ENCODE measurements around the gene ELMO1. TPM values are rescaled to one million over a fixed set of nuclear protein-coding genes. Genes with fewer than 3 reads are reported as not detected.
"Not testable (repeated sequence)": the region's sequence is repeated elsewhere in the genome, so short reads cannot be mapped to it uniquely, and the experiment has no call there.

The ELMO1 gene
- total RNA-seq, 1 donor from 2014 or later: 29.4 TPM

DNA sequence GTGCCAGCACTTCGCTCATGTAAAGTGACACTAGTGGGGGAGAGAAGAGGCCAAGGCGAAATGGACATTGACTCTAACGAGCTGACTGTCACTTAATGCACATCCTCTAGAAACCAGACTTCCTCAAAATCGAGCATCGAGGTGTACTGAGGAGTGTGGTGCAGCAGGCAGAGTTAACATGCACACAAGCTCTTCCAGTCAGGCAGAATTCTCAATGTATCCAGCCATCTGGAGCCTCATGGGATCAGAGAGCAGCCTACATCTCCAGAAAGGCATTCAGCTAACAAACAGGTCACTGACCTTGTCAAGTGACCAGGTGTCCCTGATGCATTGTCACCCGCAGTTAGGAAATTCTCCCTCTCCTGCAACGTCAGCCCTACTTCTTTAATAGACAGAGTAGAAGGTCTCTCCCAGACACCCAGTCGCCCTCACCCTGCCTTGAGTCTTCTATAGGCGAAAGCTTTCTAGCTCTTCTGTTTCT lies 464.6 kb downstream of the ELMO1 start:
- H3K9me3 Mint-ChIP-seq: peaks cover 4% of the 10 kb centered on the region
- no peak for DNase-seq (ENCODE audit: extremely low spot score, unreplicated experiment)
- no peaks in the 10 kb centered on the region for H3K27me3 Mint-ChIP-seq
- H3K27ac Mint-ChIP-seq: no peak overlapping the region
- no peaks in the 10 kb centered on the region for H3K36me3 Mint-ChIP-seq
- H3K4me3 Mint-ChIP-seq: peak overlapping the region; percentile 69
- TF ChIP-seq, protein P1, sequence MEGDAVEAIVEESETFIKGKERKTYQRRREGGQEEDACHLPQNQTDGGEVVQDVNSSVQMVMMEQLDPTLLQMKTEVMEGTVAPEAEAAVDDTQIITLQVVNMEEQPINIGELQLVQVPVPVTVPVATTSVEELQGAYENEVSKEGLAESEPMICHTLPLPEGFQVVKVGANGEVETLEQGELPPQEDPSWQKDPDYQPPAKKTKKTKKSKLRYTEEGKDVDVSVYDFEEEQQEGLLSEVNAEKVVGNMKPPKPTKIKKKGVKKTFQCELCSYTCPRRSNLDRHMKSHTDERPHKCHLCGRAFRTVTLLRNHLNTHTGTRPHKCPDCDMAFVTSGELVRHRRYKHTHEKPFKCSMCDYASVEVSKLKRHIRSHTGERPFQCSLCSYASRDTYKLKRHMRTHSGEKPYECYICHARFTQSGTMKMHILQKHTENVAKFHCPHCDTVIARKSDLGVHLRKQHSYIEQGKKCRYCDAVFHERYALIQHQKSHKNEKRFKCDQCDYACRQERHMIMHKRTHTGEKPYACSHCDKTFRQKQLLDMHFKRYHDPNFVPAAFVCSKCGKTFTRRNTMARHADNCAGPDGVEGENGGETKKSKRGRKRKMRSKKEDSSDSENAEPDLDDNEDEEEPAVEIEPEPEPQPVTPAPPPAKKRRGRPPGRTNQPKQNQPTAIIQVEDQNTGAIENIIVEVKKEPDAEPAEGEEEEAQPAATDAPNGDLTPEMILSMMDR (conservative IDR thresholded peaks at IDR 0.05): no peak
- H3K4me1 Mint-ChIP-seq (ENCODE audit: unreplicated experiment): peaks cover 63% of the 10 kb centered on the region

DNA sequence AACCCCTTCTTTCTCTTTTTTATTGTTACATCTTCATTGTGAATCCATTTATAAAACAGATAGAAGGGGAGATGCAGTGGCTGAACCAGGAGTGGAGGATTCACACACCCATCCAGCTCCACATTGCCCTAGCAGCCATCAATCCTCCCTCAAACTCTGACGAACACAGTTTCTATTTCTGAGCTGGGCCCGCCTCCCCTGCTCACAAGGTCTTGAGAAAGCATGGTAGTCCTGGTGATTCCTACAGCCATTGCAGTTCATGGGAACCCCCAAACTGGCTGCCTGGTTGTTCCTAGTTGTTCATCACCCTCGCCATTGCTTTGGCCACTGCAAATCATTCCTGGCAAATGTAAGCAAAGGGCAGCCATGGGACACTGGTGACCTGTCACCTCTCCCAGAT lies 465.9 kb downstream of the ELMO1 start:
- no peak overlapping the region for H3K27ac Mint-ChIP-seq
- H3K4me1 Mint-ChIP-seq (ENCODE audit: unreplicated experiment): peaks cover 63% of the 10 kb centered on the region
- DNase-seq (ENCODE audit: extremely low spot score, unreplicated experiment): no peak
- no peaks in the 10 kb centered on the region for H3K36me3 Mint-ChIP-seq
- H3K4me3 Mint-ChIP-seq: no peak overlapping the region
- H3K27me3 Mint-ChIP-seq: no peaks in the 10 kb centered on the region
- TF ChIP-seq, protein P1 (conservative IDR thresholded peaks at IDR 0.05): no peak
- peaks cover 4% of the 10 kb centered on the region for H3K9me3 Mint-ChIP-seq

DNA sequence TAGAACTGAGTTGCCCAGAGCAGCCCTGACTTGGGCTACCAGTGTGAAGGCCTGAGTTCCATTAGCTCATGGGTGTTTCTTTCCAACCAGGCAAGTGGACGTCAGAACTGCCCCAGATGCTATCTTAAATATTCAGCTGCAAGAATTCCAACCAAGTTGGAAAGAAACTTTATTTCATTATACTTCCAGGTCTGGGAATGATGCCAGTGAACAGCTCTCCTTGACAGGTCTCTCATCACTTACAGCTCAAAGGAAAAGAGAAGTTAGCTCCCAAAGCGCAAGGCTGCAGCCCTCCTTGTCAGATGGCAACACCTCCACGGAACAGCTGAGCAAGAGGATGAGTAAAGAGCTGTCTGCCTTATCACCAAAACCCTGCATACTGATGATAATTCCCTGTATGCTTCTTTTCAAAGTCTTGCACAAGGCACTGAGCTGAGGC lies 468.8 kb downstream of the ELMO1 start:
- Mint-ChIP-seq H3K9me3 (peaks cover 4% of the 10 kb centered on the region), H3K27me3 (no peaks in the 10 kb centered on the region), H3K4me1 (ENCODE audit: unreplicated experiment) (peaks cover 48% of the 10 kb centered on the region), H3K4me3 (no peak overlapping the region), H3K36me3 (peaks cover 8% of the 10 kb centered on the region), H3K27ac (no peak overlapping the region)
- TF ChIP-seq, protein P1 (conservative IDR thresholded peaks at IDR 0.05): no peak
- DNase-seq (ENCODE audit: extremely low spot score, unreplicated experiment): no peak

DNA sequence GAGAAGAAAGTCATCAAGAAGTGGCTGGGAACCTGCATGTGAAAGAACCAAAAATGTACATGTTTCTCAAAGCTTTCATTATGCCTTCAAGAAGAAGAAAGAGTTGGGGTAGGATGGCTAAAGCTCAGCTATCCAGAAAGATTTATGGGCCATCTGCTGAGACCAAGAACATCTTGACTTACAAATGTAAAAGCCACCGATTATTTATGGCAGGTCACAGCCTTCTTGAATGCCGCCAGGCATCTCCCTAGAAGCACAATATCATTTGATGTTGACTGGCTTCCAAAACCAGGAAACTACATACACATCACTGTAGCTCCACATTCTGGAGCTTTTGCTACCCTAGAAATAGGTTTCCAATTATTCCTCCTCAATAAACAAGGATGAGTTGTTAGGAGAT lies 470.2 kb downstream of the ELMO1 start:
- H3K27ac Mint-ChIP-seq: no peak overlapping the region
- no peaks in the 10 kb centered on the region for H3K27me3 Mint-ChIP-seq
- peaks cover 8% of the 10 kb centered on the region for H3K9me3 Mint-ChIP-seq
- TF ChIP-seq, protein P1 (conservative IDR thresholded peaks at IDR 0.05): no peak
- no peak for DNase-seq (ENCODE audit: extremely low spot score, unreplicated experiment)
- H3K36me3 Mint-ChIP-seq: peaks cover 11% of the 10 kb centered on the region
- no peak overlapping the region for H3K4me3 Mint-ChIP-seq
- peaks cover 38% of the 10 kb centered on the region for H3K4me1 Mint-ChIP-seq (ENCODE audit: unreplicated experiment)

DNA sequence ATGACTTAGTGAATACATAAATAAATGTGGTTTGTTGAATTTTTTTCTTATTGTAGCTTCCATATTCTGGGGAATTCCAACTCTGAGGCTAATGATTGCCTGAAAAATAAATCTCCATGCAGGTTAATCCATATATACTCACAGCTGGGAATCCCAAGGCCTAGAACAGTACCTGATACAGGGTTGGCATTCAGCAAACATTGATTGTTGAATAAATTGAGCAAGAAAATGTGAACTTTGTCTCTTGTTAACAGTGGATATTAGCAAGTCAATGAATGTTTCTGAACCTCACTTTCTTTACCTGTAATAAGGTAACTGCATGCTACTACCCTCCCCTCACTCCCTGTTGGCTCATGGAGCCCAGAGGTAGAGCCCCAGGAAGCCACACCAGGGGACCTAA lies 470.8 kb downstream of the ELMO1 start:
- no peaks in the 10 kb centered on the region for H3K27me3 Mint-ChIP-seq
- peaks cover 33% of the 10 kb centered on the region for H3K4me1 Mint-ChIP-seq (ENCODE audit: unreplicated experiment)
- peaks cover 11% of the 10 kb centered on the region for H3K36me3 Mint-ChIP-seq
- H3K9me3 Mint-ChIP-seq: peaks cover 8% of the 10 kb centered on the region
- DNase-seq (ENCODE audit: extremely low spot score, unreplicated experiment): no peak
- no peak overlapping the region for H3K4me3 Mint-ChIP-seq
- TF ChIP-seq, protein P1 (conservative IDR thresholded peaks at IDR 0.05): no peak
- H3K27ac Mint-ChIP-seq: no peak overlapping the region

DNA sequence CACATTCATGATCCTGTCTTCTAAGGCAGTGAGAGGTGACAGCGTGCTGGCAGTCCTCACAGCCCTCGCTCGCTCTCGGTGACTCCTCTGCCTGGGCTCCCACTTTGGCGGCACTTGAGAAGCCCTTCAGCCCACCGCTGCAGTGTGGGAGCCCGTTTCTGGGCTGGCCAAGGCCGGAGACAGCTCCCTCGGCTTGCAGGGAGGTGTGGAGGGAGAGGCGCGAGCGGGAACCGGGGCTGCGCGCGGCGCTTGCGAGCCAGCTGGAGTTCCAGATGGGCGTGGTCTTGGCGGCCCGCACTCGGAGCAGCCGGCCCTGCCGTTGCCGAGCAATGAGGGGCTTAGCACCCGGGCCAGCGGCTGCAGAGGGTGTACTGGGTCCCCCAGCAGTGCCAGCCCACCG lies 475.1 kb downstream of the ELMO1 start:
- H3K27me3 Mint-ChIP-seq; DNase-seq (ENCODE audit: extremely low spot score, unreplicated experiment); H3K9me3 Mint-ChIP-seq; H3K27ac Mint-ChIP-seq; H3K4me3 Mint-ChIP-seq: not testable (repeated sequence)
- peaks cover 11% of the 10 kb centered on the region for H3K36me3 Mint-ChIP-seq
- H3K4me1 Mint-ChIP-seq (ENCODE audit: unreplicated experiment): peaks cover 30% of the 10 kb centered on the region

Measured in type B pancreatic cell (in vitro differentiated cells).